Neutrophil (primary cell): Measurements from ENCODE around the gene NUDT22.
"Not testable (repeated sequence)": the region's sequence is repeated elsewhere in the genome, so short reads cannot be mapped to it uniquely, and the experiment has no call there.

ENCODE experiments used
- H3K27ac ChIP-seq: fragments of 200-600 bp; sonication (generic); 2 replicates; pipeline ENCODE4 v1.5.1; 2016; ENCODE audit warnings: mild to moderate bottlenecking, moderate library complexity
- H3K27me3 ChIP-seq: fragments of 200-600 bp; sonication (generic); 2 replicates; pipeline ENCODE4 v1.6.0; 2016; ENCODE audit warnings: mild to moderate bottlenecking
- H3K36me3 ChIP-seq: fragments of 200-600 bp; sonication (generic); 2 replicates; pipeline ENCODE4 v1.5.1; 2017
- H3K4me1 ChIP-seq, 2 experiments: fragments of 200-600 bp in 1 of 2; sonication (generic) in 1 of 2; 1 replicate in 1 of 2; 2 replicates in 1 of 2; pipeline versions ENCODE4 v1.5.1 to v1.6.1; 2013 to 2016; ENCODE audit warnings: low read depth in 1 of 2, low read length in 1 of 2, mild to moderate bottlenecking in 1 of 2, moderate library complexity in 1 of 2; ENCODE audit not compliant: control insufficient read depth in 1 of 2, insufficient read depth in 1 of 2
- H3K4me3 ChIP-seq, 2 experiments: fragments of 200-600 bp in 1 of 2; sonication (generic) in 1 of 2; 1 replicate in 1 of 2; 2 replicates in 1 of 2; pipeline ENCODE4 v1.5.1; 2013 to 2016; ENCODE audit warnings: low read depth in 1 of 2, low read length in 1 of 2, mild to moderate bottlenecking in 1 of 2, moderate library complexity in 1 of 2
- H3K9me3 ChIP-seq: fragments of 200-600 bp; sonication (generic); 2 replicates; pipeline ENCODE4 v1.5.1; 2016
- CTCF ChIP-seq: fragments of 200-600 bp; sonication (generic); IDR thresholded peaks from 2 replicates; pipeline ENCODE4 v1.5.1; 2016; ENCODE audit warnings: antibody characterized with exemption

Gene NUDT22

DNA sequence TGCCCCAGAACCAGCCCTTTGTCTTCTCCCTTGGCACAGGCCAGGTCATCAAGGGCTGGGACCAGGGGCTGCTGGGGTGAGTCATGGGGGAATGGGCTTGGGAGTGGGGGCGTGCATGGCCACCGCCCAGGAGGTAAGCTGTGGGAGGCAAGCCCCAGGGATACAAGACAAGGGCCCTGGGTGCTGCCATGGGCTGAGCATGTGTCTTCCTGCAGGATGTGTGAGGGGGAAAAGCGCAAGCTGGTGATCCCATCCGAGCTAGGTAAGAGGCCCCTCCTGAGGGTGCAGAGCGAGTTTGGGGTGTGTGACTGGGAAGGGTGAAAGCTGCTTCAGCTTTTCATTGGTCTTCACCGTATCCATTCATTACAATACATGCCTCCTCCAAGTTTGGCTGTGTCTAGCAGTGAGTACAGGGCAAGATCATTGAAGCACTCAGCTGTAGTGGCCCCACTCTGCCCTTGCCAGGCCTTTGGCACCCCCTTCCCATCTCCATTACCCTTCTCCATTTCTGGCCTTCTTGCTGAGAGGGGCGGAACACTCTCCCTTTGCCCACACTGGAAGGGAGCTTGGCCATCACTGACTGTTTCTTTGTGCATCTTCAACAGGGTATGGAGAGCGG lies 17.3 kb downstream of the NUDT22 start:
- H3K27me3 ChIP-seq = peaks cover 10% of the 10 kb centered on the region
- H3K4me3 ChIP-seq = no peak overlapping the region
- no peaks in the 10 kb centered on the region for H3K36me3 ChIP-seq
- H3K9me3 ChIP-seq = no peaks in the 10 kb centered on the region
- peaks cover 64 to 76% of the 10 kb centered on the region in 2 experiments for H3K4me1 ChIP-seq
- no peak for TF ChIP-seq CTCF
- peak overlapping the region; percentile 10 for H3K27ac ChIP-seq

GRCh38 chr11:64244107-64244506 lies 18.0 kb downstream of the NUDT22 start:
- no peaks in the 10 kb centered on the region for H3K9me3 ChIP-seq
- no peak overlapping the region for H3K4me3 ChIP-seq
- H3K27me3 ChIP-seq = peaks cover 10% of the 10 kb centered on the region
- TF ChIP-seq CTCF = no peak
- H3K36me3 ChIP-seq = no peaks in the 10 kb centered on the region
- H3K4me1 ChIP-seq = peaks cover 57 to 68% of the 10 kb centered on the region in 2 experiments
- H3K27ac ChIP-seq = no peak overlapping the region

GRCh38 chr11:64244966-64245365 lies 18.9 kb downstream of the NUDT22 start:
- TF ChIP-seq CTCF = no peak

DNA sequence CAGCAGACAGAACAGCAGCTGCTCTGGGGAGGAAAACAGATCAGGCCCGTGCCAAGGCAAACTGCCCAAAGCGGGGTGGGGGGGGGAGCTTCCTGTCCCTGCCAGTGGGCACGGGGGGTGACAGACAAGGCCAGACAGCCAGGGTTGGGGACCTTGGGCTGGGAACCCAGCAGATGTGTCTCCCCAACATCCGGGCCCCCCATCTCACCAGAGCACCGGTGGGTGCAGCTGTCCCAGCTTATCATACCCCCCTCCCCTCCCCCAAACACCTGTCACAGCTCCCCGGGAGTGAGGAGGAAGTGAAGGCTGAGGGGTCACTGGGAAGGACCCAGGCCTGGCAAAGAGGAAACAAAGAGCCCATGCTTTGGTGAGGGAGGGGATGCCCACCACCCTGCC lies 19.3 kb downstream of the NUDT22 start:
- Histone ChIP-seq H3K36me3 (no peaks in the 10 kb centered on the region), H3K4me1 (peaks cover 44 to 58% of the 10 kb centered on the region in 2 experiments), H3K4me3 (peak overlapping the region; percentile 55 to 85), H3K27ac (peak overlapping the region; percentile 13), H3K9me3 (no peaks in the 10 kb centered on the region), H3K27me3 (peaks cover 11% of the 10 kb centered on the region)
- no peak for TF ChIP-seq CTCF

More at GRCh38 chr11:64244966-64245365, 18.9 kb downstream of the NUDT22 start:
- peaks cover 48 to 60% of the 10 kb centered on the region in 2 experiments for H3K4me1 ChIP-seq
- H3K27ac ChIP-seq = no peak overlapping the region
- H3K27me3 ChIP-seq = peaks cover 10% of the 10 kb centered on the region
- no peaks in the 10 kb centered on the region for H3K36me3 ChIP-seq
- no peak overlapping the region for H3K4me3 ChIP-seq
- H3K9me3 ChIP-seq = no peaks in the 10 kb centered on the region

GRCh38 chr11:64245797-64246620 lies 19.9 kb downstream of the NUDT22 start:
- Histone ChIP-seq H3K9me3 (no peaks in the 10 kb centered on the region), H3K27ac (peak overlapping the region; percentile 13), H3K4me1 (peaks cover 47 to 58% of the 10 kb centered on the region in 2 experiments), H3K4me3 (peak overlapping the region; percentile 55 to 85), H3K27me3 (peaks cover 16% of the 10 kb centered on the region), H3K36me3 (no peaks in the 10 kb centered on the region)
- TF ChIP-seq CTCF = no peak

DNA sequence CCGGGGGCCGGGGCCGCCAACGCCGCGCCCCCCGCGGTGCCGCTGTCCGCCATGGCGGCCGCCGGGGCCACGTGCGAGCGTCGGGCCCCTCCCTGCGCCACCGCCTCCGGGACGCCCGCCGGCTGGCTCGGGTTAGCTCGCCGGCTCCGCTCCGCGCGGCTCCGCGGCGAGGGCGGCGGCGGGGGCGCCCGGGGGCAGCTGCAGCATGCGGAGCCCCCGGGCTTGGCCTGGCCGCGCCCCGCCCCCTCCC lies 20.5 kb downstream of the NUDT22 start:
- H3K27ac ChIP-seq, H3K36me3 ChIP-seq, H3K9me3 ChIP-seq: not testable (repeated sequence)
- Histone ChIP-seq H3K4me1 (peaks cover 48 to 57% of the 10 kb centered on the region in 2 experiments), H3K4me3 (peak overlapping the region; percentile 76 to 85), H3K27me3 (peaks cover 16% of the 10 kb centered on the region)
